Gastroesophageal sphincter (tissue), 4 donors: ENCODE results near the gene RAB24. TPM values are rescaled to one million over a fixed set of nuclear protein-coding genes. Genes with fewer than 3 reads are reported as not detected.
"Not testable (repeated sequence)": the region's sequence is repeated elsewhere in the genome, so short reads cannot be mapped to it uniquely, and the experiment has no call there.

ENCODE experiments used
- ATAC-seq: fragments of 150-250 bp; one replicate; pipeline ENCODE4 v1.9.1; 2016; ENCODE audit warnings: mild to moderate bottlenecking, moderate library complexity
- H3K27ac ChIP-seq, 4 donors: fragments of 200-600 bp; sonication (generic) in 3 of 4; 1 replicate in 3 of 4; 2 replicates in 1 of 4; pipeline ENCODE4 v1.5.1; 2016 to 2019
- H3K27me3 ChIP-seq: fragments of 200-600 bp; sonication (generic); one replicate; pipeline ENCODE4 v1.5.1; 2019
- H3K36me3 ChIP-seq, 2 donors: fragments of 200-600 bp; sonication (generic); one replicate each; pipeline ENCODE4 v1.5.1; 2019; ENCODE audit warnings: control low read depth in 1 of 2
- H3K4me1 ChIP-seq, 3 donors: fragments of 200-600 bp; sonication (generic); 1 replicate in 2 of 3; 2 replicates in 1 of 3; pipeline ENCODE4 v1.5.1; 2016 to 2019; ENCODE audit warnings: control low read depth in 2 of 3
- H3K4me3 ChIP-seq, 2 donors: fragments of 200-600 bp; sonication (generic); one replicate each; pipeline ENCODE4 v1.5.1; 2019; ENCODE audit warnings: mild to moderate bottlenecking in 1 of 2, moderate library complexity in 1 of 2
- H3K9me3 ChIP-seq, 3 donors: fragments of 200-600 bp; sonication (generic); one replicate each; pipeline ENCODE4 v1.5.1; 2017 to 2019; ENCODE audit warnings: control low read depth in 2 of 3
- CTCF ChIP-seq, 4 experiments: fragments of 200-600 bp in 2 of 4; fragments of 450-650 bp in 2 of 4; sonication (generic) in 1 of 4; IDR thresholded peaks; one replicate each; pipeline ENCODE4 v1.5.1; 2017 to 2019; ENCODE audit warnings: antibody characterized with exemption in 4 of 4, mild to moderate bottlenecking in 2 of 4, moderate library complexity in 2 of 4
- EP300 ChIP-seq: sonication (generic); formaldehyde crosslinking; IDR thresholded peaks from one replicate; pipeline ENCODE4 v1.6.1; 2017; ENCODE audit warnings: antibody characterized with exemption, mild to moderate bottlenecking
- POLR2A ChIP-seq, 2 donors: fragments of 450-650 bp; IDR thresholded peaks; one replicate each; pipeline ENCODE4 v1.6.1; 2017; ENCODE audit warnings: antibody characterized with exemption in 2 of 2, mild to moderate bottlenecking in 2 of 2, moderate library complexity in 1 of 2
- POLR2AphosphoS5 ChIP-seq: sonication (generic); formaldehyde crosslinking; IDR thresholded peaks from one replicate; pipeline ENCODE4 v1.6.1; 2017; ENCODE audit warnings: antibody characterized with exemption
- WGBS, 2 donors: methylation state at CpG; one replicate each; pipeline ENCODE4 v1.1.5; 2018; ENCODE audit warnings: low coverage in 1 of 2; 5-methylcytosine and 5-hydroxymethylcytosine counted together
- total RNA-seq, 4 donors: library from RNA; depleted of rRNA; stranded (reverse); fragments of >200 nt; gene quantifications; one replicate each; pipeline ENCODE4 v1.1.0, GENCODE V29; 2016

Gene RAB24
- total RNA-seq, 4 donors from 2014 or later: 21.4 to 32.4 (median 24.8) TPM

GRCh38 chr5:177265395-177265794, 38.1 kb downstream of the RAB24 start:
- peaks cover 0 to 83% of the 10 kb centered on the region in 2 donors for H3K36me3 ChIP-seq

DNA sequence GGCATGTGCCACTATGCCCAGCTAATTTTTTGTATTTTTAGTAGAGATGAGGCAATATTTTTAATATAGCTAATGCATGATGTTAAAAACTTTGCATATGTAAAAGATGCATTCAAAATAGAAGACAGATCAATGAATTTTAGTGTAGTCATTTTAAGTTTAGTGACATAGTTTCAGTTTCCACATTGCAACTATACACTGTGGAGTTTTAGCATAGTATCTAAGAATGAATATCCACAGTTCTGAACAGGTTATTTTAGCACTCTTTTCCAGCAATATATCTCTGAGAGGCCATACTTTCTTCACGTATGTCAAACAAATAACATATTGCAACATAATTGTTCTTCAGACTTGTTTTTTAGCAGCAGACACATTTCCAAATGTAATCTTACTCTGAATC, 39.3 kb downstream of the RAB24 start:
- Histone ChIP-seq H3K27ac (no peak overlapping the region), H3K4me1 (no peaks in the 10 kb centered on the region), H3K36me3 (peaks cover 0 to 83% of the 10 kb centered on the region in 2 donors), H3K4me3 (no peak overlapping the region), H3K27me3 (no peaks in the 10 kb centered on the region), H3K9me3 (no peaks in the 10 kb centered on the region)
- no peak for TF ChIP-seq EP300
- no peak for TF ChIP-seq POLR2A (IDR thresholded peaks at IDR 0.05)
- no peak for TF ChIP-seq POLR2AphosphoS5
- no peak for TF ChIP-seq CTCF (IDR thresholded peaks at IDR 0.05)
- ATAC-seq: no peak
- 63 to 100% methylated on average over 1 of the region's 1 CpG for WGBS, 2 donors

More at GRCh38 chr5:177265395-177265794, 38.1 kb downstream of the RAB24 start:
- Histone ChIP-seq H3K27me3 (no peaks in the 10 kb centered on the region), H3K9me3 (no peaks in the 10 kb centered on the region), H3K4me3 (no peak overlapping the region), H3K4me1 (no peaks in the 10 kb centered on the region), H3K27ac (no peak overlapping the region)
- 17 to 97% methylated on average over 1 to 7 of the region's 16 CpGs for WGBS, 2 donors
- ATAC-seq: no peak
- no peak for TF ChIP-seq POLR2A (IDR thresholded peaks at IDR 0.05)
- no peak for TF ChIP-seq EP300
- no peak for TF ChIP-seq CTCF (IDR thresholded peaks at IDR 0.05)
- TF ChIP-seq POLR2AphosphoS5: no peak

GRCh38 chr5:177261510-177261909, 42.0 kb downstream of the RAB24 start:
- no peak overlapping the region for H3K4me3 ChIP-seq
- no peaks in the 10 kb centered on the region for H3K9me3 ChIP-seq
- ATAC-seq: no peak
- H3K27me3 ChIP-seq: no peaks in the 10 kb centered on the region
- no peaks in the 10 kb centered on the region for H3K4me1 ChIP-seq
- WGBS, 2 donors: 100% methylated on average over 1 of the region's 1 CpG
- peaks cover 0 to 85% of the 10 kb centered on the region in 2 donors for H3K36me3 ChIP-seq
- H3K27ac ChIP-seq: no peak overlapping the region
- TF ChIP-seq POLR2A (IDR thresholded peaks at IDR 0.05) (no peak), CTCF (IDR thresholded peaks at IDR 0.05) (no peak), POLR2AphosphoS5 (no peak), EP300 (no peak)

DNA sequence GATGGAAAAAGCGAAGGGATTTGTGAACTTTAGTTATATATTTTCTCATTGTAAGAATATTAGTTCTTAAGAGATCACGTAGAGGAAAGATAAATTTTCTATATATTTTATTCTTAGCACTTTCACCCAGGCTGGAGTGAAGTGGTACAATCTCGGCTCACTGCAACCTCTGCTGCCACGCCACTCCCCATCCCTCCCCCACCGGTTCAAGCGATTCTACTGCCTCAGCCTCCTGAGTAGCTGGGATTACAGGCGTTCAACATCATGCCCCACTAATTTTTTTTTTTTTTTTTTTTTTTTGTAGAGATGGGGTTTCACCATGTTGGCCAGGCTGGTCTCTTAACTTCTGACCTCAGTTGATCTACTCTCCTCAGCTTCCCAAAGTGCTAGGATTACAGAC, 42.6 kb downstream of the RAB24 start:
- Histone ChIP-seq H3K9me3 (no peaks in the 10 kb centered on the region), H3K36me3 (peaks cover 0 to 83% of the 10 kb centered on the region in 2 donors)
- 82 to 89% methylated on average over 7 of the region's 7 CpGs for WGBS, 2 donors

GRCh38 chr5:177258711-177259110, 44.8 kb downstream of the RAB24 start:
- not testable (repeated sequence) for ATAC-seq, H3K4me3 ChIP-seq, H3K9me3 ChIP-seq, H3K4me1 ChIP-seq, H3K27me3 ChIP-seq, H3K27ac ChIP-seq
- 91% methylated on average over 4 of the region's 7 CpGs; no CpG with 5 or more reads in 1 of the 2 donors for WGBS, 2 donors
- peaks cover 0 to 98% of the 10 kb centered on the region in 2 donors for H3K36me3 ChIP-seq

More for the DNA sequence above, 42.6 kb downstream of the RAB24 start:
- no peak overlapping the region for H3K4me3 ChIP-seq
- no peaks in the 10 kb centered on the region for H3K27me3 ChIP-seq
- no peak overlapping the region for H3K27ac ChIP-seq
- H3K4me1 ChIP-seq: no peaks in the 10 kb centered on the region
- ATAC-seq: no peak
- no peak for TF ChIP-seq EP300
- no peak for TF ChIP-seq POLR2A (IDR thresholded peaks at IDR 0.05)
- TF ChIP-seq POLR2AphosphoS5: no peak
- TF ChIP-seq CTCF (IDR thresholded peaks at IDR 0.05): no peak
